SU-DHL-6 (cell line): Measurements from ENCODE around the gene NUDT19.

Experiments
- H2AFZ ChIP-seq: fragments of 200-600 bp; sonication (generic); 2 replicates; pipeline ENCODE4 v1.6.1; 2014; ENCODE audit warnings: low read depth, mild to moderate bottlenecking, moderate library complexity, mixed read lengths, antibody characterized with exemption, low read length; ENCODE audit not compliant: severe bottlenecking
- H3F3A ChIP-seq: fragments of 200-600 bp; shearing (Covaris generic); 2 replicates; pipeline ENCODE4 v1.6.0; 2016; ENCODE audit warnings: antibody characterized with exemption, mild to moderate bottlenecking; ENCODE audit not compliant: insufficient read depth
- H3K27ac ChIP-seq: fragments of 200-600 bp; sonication (generic); 2 replicates; pipeline ENCODE4 v1.5.1; 2016; ENCODE audit warnings: low read depth, mild to moderate bottlenecking, low read length, moderate library complexity, mixed read lengths
- H3K27me3 ChIP-seq: fragments of 200-600 bp; sonication (generic), shearing (Covaris generic); 2 replicates; pipeline ENCODE4 v1.6.0; 2014; ENCODE audit warnings: mild to moderate bottlenecking, low read length
- H3K36me3 ChIP-seq: fragments of 200-600 bp; sonication (generic); 2 replicates; pipeline ENCODE4 v1.6.1; 2014; ENCODE audit warnings: mild to moderate bottlenecking, low read length, mixed read lengths
- H3K4me2 ChIP-seq: fragments of 300-600, 200-600 bp; shearing (Covaris generic), sonication (generic); 2 replicates; pipeline ENCODE4 v1.6.0; 2014; ENCODE audit warnings: low read length, low read depth, mild to moderate bottlenecking; ENCODE audit not compliant: poor library complexity, severe bottlenecking
- H3K4me3 ChIP-seq: fragments of 200-600 bp; sonication (generic); 2 replicates; pipeline ENCODE4 v1.5.1; 2014; ENCODE audit warnings: antibody characterized with exemption, low read length, mild to moderate bottlenecking, mixed read lengths; ENCODE audit not compliant: insufficient read depth, poor library complexity, severe bottlenecking
- H3K79me2 ChIP-seq: fragments of 200-600 bp; sonication (generic); 2 replicates; pipeline ENCODE4 v1.6.1; 2014; ENCODE audit warnings: mild to moderate bottlenecking, low read length, moderate library complexity; ENCODE audit not compliant: insufficient read depth
- H3K9ac ChIP-seq: fragments of 200-600 bp; sonication (generic); 2 replicates; pipeline ENCODE4 v1.7.0; 2014; ENCODE audit warnings: mild to moderate bottlenecking, low read length
- H3K9me2 ChIP-seq: fragments of 200-600 bp; sonication (generic); replicated peaks from 2 replicates; pipeline ENCODE4 v1.6.1; 2014; ENCODE audit warnings: low read length; ENCODE audit not compliant: insufficient read depth
- H3K9me3 ChIP-seq: fragments of 200-600 bp; sonication (generic); 2 replicates; pipeline ENCODE4 v1.6.1; 2014; ENCODE audit warnings: low read length, mixed read lengths; ENCODE audit not compliant: insufficient read depth
- H4K20me1 ChIP-seq: fragments of 200-600 bp; sonication (generic); 2 replicates; pipeline ENCODE4 v1.6.1; 2014; ENCODE audit warnings: low read depth, mild to moderate bottlenecking, antibody characterized with exemption, low read length, moderate library complexity, mixed read lengths
- EZH2phosphoT487 ChIP-seq: fragments of 200-600 bp; sonication (generic), shearing (Covaris generic); conservative IDR thresholded peaks from 2 replicates; pipeline ENCODE4 v1.6.1; 2018; ENCODE audit warnings: mild to moderate bottlenecking, antibody characterized with exemption, low read length, moderate library complexity, mixed read lengths
- TF ChIP-seq, protein P1 (sequence below): fragments of 200-600 bp; sonication (generic); IDR thresholded peaks from one replicate; pipeline ENCODE4 v1.5.1; 2017; ENCODE audit warnings: antibody characterized with exemption, mild to moderate bottlenecking, low read length, moderate library complexity; ENCODE audit not compliant: insufficient read depth, poor library complexity, severe bottlenecking

NUDT19 gene

DNA sequence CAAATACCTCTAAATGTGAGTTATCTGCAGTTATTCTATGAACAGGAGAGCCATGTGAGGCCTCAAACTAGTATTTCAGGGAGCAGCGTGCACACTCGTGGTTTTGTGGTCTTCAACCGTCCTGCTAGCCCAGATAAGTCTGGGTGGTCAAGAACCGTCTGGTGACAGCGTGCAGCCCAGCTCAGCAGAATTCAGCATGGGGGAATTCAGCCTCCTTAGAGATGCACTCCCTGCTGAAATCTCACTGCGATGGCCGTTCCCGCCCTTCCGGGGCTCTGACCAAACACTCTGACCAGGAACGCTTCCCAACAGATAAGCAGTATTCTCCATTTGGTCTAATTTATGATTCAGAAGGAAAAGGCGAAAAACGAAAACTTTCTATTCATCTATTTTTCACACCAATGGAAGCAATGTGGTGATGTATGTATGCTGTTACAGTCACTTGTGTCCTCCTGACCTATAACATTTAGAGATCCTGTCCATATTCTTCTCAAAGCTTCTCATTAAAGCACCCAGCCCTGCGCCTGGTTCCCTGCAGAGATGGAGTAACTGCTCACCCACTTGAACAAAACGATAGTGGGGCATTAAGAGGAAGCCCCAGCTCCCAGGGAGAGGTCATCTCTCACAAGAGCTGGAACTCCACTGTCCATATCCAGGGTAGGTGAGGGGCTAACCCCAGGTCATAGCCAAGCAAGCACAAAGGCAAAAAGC is 19.6 kb upstream of the NUDT19 start:
- Histone ChIP-seq H3F3A (no peaks in the 10 kb centered on the region), H3K79me2 (peaks cover 78% of the 10 kb centered on the region), H2AFZ (no peak overlapping the region), H3K9me2 (no peaks in the 10 kb centered on the region), H3K27me3 (no peaks in the 10 kb centered on the region), H3K9me3 (no peaks in the 10 kb centered on the region), H3K9ac (no peak overlapping the region), H3K4me3 (no peak overlapping the region), H3K27ac (no peak overlapping the region), H4K20me1 (peaks cover 13% of the 10 kb centered on the region; the same call in 1 of the 2 replicates), H3K36me3 (no peaks in the 10 kb centered on the region), H3K4me2 (no peak overlapping the region)
- TF ChIP-seq, protein P1, sequence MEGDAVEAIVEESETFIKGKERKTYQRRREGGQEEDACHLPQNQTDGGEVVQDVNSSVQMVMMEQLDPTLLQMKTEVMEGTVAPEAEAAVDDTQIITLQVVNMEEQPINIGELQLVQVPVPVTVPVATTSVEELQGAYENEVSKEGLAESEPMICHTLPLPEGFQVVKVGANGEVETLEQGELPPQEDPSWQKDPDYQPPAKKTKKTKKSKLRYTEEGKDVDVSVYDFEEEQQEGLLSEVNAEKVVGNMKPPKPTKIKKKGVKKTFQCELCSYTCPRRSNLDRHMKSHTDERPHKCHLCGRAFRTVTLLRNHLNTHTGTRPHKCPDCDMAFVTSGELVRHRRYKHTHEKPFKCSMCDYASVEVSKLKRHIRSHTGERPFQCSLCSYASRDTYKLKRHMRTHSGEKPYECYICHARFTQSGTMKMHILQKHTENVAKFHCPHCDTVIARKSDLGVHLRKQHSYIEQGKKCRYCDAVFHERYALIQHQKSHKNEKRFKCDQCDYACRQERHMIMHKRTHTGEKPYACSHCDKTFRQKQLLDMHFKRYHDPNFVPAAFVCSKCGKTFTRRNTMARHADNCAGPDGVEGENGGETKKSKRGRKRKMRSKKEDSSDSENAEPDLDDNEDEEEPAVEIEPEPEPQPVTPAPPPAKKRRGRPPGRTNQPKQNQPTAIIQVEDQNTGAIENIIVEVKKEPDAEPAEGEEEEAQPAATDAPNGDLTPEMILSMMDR = no peak
- no peak for TF ChIP-seq EZH2phosphoT487

DNA sequence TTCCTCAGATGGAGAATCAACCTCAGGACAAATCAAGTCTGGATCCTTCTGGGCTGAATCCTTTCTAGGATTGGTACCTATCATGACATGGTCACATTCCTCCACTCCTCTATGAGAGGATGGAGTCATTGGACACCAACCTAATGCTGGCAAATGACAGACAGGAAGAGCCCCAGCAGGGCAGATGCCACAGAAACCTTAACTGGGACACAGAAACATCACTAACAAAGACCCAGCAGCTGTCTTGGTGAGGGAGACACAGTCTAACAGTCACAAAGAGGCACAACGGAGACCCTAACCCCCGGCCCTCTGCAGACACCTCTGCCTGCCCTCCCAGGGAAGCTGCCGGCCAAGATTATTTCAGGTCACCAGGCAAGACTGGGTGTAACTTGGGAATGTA is 18.8 kb upstream of the NUDT19 start:
- Histone ChIP-seq H3K4me2 (peak overlapping the region; percentile 63), H3K9me2 (no peaks in the 10 kb centered on the region), H3K9ac (0 out of 2 replicates have a peak overlapping the region, but pooled peaks have one; percentile 81), H3K9me3 (no peaks in the 10 kb centered on the region), H3K36me3 (no peaks in the 10 kb centered on the region), H4K20me1 (peaks cover 13% of the 10 kb centered on the region; the same call in 1 of the 2 replicates), H3K27ac (no peak overlapping the region), H2AFZ (no peak overlapping the region), H3K27me3 (no peaks in the 10 kb centered on the region), H3K4me3 (no peak overlapping the region), H3K79me2 (peaks cover 70% of the 10 kb centered on the region), H3F3A (no peaks in the 10 kb centered on the region)
- TF ChIP-seq EZH2phosphoT487 = no peak
- TF ChIP-seq, protein P1 = no peak

DNA sequence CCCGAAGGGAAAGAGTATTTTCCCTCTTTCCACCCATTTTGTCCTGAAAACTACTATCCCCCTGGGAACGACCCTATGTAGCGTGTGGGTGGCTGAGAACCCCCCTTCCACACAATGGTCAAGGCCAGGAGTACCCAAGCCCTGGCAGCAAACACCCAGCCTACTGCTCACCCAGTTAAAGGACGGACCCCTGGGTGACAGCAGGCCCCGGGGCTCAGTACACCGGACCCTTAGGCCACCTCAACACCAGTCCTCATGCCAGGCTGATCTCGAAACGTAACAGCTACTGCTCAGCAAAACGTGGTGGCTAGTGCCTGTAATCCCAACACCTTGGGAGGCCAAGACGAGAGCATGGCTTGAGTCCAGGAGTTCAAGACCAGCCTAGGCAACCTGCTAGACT is 18.0 kb upstream of the NUDT19 start:
- no peaks in the 10 kb centered on the region for H3K36me3 ChIP-seq
- no peak for TF ChIP-seq EZH2phosphoT487
- TF ChIP-seq, protein P1 = no peak
- no peaks in the 10 kb centered on the region for H3F3A ChIP-seq
- no peak overlapping the region for H3K27ac ChIP-seq
- H3K4me2 ChIP-seq = peak overlapping the region; percentile 63
- H2AFZ ChIP-seq = no peak overlapping the region
- no peaks in the 10 kb centered on the region for H3K27me3 ChIP-seq
- H3K4me3 ChIP-seq = peak overlapping the region; percentile 85
- no peaks in the 10 kb centered on the region for H3K9me3 ChIP-seq
- H4K20me1 ChIP-seq = peaks cover 13% of the 10 kb centered on the region; the same call in 1 of the 2 replicates
- H3K9ac ChIP-seq = peak overlapping the region; percentile 81
- H3K79me2 ChIP-seq = peaks cover 63% of the 10 kb centered on the region
- no peaks in the 10 kb centered on the region for H3K9me2 ChIP-seq
